ENCODE data around the gene TXNRD1.

- TF ChIP-seq, protein P1, sequence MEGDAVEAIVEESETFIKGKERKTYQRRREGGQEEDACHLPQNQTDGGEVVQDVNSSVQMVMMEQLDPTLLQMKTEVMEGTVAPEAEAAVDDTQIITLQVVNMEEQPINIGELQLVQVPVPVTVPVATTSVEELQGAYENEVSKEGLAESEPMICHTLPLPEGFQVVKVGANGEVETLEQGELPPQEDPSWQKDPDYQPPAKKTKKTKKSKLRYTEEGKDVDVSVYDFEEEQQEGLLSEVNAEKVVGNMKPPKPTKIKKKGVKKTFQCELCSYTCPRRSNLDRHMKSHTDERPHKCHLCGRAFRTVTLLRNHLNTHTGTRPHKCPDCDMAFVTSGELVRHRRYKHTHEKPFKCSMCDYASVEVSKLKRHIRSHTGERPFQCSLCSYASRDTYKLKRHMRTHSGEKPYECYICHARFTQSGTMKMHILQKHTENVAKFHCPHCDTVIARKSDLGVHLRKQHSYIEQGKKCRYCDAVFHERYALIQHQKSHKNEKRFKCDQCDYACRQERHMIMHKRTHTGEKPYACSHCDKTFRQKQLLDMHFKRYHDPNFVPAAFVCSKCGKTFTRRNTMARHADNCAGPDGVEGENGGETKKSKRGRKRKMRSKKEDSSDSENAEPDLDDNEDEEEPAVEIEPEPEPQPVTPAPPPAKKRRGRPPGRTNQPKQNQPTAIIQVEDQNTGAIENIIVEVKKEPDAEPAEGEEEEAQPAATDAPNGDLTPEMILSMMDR (IDR thresholded peaks at IDR 0.05; ENCODE audit: insufficient read depth, low read depth, low read length) = no peak
- no peak for TF ChIP-seq EZH2 (IDR thresholded peaks at IDR 0.05; ENCODE audit: insufficient read depth, low read length)
Observed at GRCh38 chr12:104272938-104273337, 57.4 kb downstream of the TXNRD1 start.

Data from astrocyte (in vitro differentiated cells and primary cell).